NCI-H460 (cell line): ENCODE results near the gene KRTAP5-9. TPM values are rescaled to one million over a fixed set of nuclear protein-coding genes. Genes with fewer than 3 reads are reported as not detected.
"Not testable (repeated sequence)": the region's sequence is repeated elsewhere in the genome, so short reads cannot be mapped to it uniquely, and the experiment has no call there.

ENCODE experiments used
- DNase-seq: peaks from one replicate; pipeline ENCODE4 v3.0.0-alpha.2; 2016; ENCODE audit warnings: low read depth; ENCODE audit errors: extremely low read depth
- total RNA-seq: library from RNA; depleted of rRNA; stranded (reverse); fragments of >200 nt; shearing (Covaris generic); gene quantifications from 2 replicates; pipeline ENCODE4 v1.2.3, GENCODE V29; 2014

KRTAP5-9 gene
- total RNA-seq, 1 experiment from 2014 or later = not detected

GRCh38 chr11:71557257-71557656 lies 9.0 kb downstream of the KRTAP5-9 start:
- DNase-seq = no peak

- no peak for DNase-seq
Measured at GRCh38 chr11:71558996-71559395, 10.8 kb downstream of the KRTAP5-9 start.

- DNase-seq = no peak
Measured at GRCh38 chr11:71562120-71562519, 13.9 kb downstream of the KRTAP5-9 start.

- peak; percentile 36 for DNase-seq
Measured at GRCh38 chr11:71563406-71563805, 15.2 kb downstream of the KRTAP5-9 start.

GRCh38 chr11:71564430-71564829 lies 16.2 kb downstream of the KRTAP5-9 start:
- DNase-seq = no peak

GRCh38 chr11:71565263-71565662 lies 17.0 kb downstream of the KRTAP5-9 start, which contains the start of gene KRTAP5-10:
Gene KRTAP5-10, plus strand, starts transcription at chr11:71565563. Its CDS starts 25 bp downstream, at chr11:71565588.
- no peak for DNase-seq

- DNase-seq = no peak
Measured at GRCh38 chr11:71566081-71566620, 17.9 kb downstream of the KRTAP5-9 start.

- DNase-seq = not testable (repeated sequence)
Measured at GRCh38 chr11:71566626-71567599, 18.7 kb downstream of the KRTAP5-9 start.

- not testable (repeated sequence) for DNase-seq
Measured at GRCh38 chr11:71567633-71568032, 19.4 kb downstream of the KRTAP5-9 start.

- DNase-seq = no peak
Measured at GRCh38 chr11:71568704-71569349, 20.6 kb downstream of the KRTAP5-9 start.

- DNase-seq = not testable (repeated sequence)
Measured at GRCh38 chr11:71571101-71571850, 23.1 kb downstream of the KRTAP5-9 start.

- peak; percentile 16 for DNase-seq
Measured at GRCh38 chr11:71572811-71573210, 24.6 kb downstream of the KRTAP5-9 start.

- DNase-seq = no peak
Measured at GRCh38 chr11:71574418-71574817, 26.2 kb downstream of the KRTAP5-9 start.

- DNase-seq = no peak
Measured at GRCh38 chr11:71575723-71576424, 27.7 kb downstream of the KRTAP5-9 start.

GRCh38 chr11:71576688-71577465 lies 28.7 kb downstream of the KRTAP5-9 start:
- DNase-seq = not testable (repeated sequence)

- DNase-seq = no peak
Measured at GRCh38 chr11:71577469-71578004, 29.3 kb downstream of the KRTAP5-9 start.

GRCh38 chr11:71579513-71579912 lies 31.3 kb downstream of the KRTAP5-9 start:
- DNase-seq = not testable (repeated sequence)

GRCh38 chr11:71580057-71581003 lies 32.1 kb downstream of the KRTAP5-9 start:
- DNase-seq = peak; percentile 39
